GM19043 (cell line): ENCODE data around the gene ACTL6B.
A peak's percentile ranks its signal among the peaks of the same experiment; 100 is the strongest.
"Not testable (repeated sequence)": the region's sequence is repeated elsewhere in the genome, so short reads cannot be mapped to it uniquely, and the experiment has no call there.

ENCODE experiments used
- ATAC-seq: cut with Tn5 transposase; IDR thresholded peaks from one replicate; pipeline ENCODE4 v1.9.1; 2021; ENCODE audit warnings: low read depth; ENCODE audit not compliant: unreplicated experiment

ACTL6B gene

GRCh38 chr7:100673302-100673941 is 17.2 kb upstream of the ACTL6B start, which contains the start of gene GNB2:
TSS of gene GNB2 (plus strand) at chr7:100673740. CDS start at chr7:100676266, 2,526 bp downstream.
- ATAC-seq = peak; percentile 59

GRCh38 chr7:100671353-100672327 is 15.4 kb upstream of the ACTL6B start:
- no peak for ATAC-seq

- no peak for ATAC-seq
Observed at GRCh38 chr7:100670074-100670473, 13.8 kb upstream of the ACTL6B start.

GRCh38 chr7:100669106-100669505 is 12.9 kb upstream of the ACTL6B start:
- not testable (repeated sequence) for ATAC-seq

- no peak for ATAC-seq
Observed at GRCh38 chr7:100668069-100668449, 11.8 kb upstream of the ACTL6B start.

GRCh38 chr7:100667331-100668068 is 11.3 kb upstream of the ACTL6B start:
- ATAC-seq = no peak

GRCh38 chr7:100665168-100665726 is 9.0 kb upstream of the ACTL6B start:
- ATAC-seq = no peak

- ATAC-seq = not testable (repeated sequence)
Observed at GRCh38 chr7:100662194-100662776, 6.0 kb upstream of the ACTL6B start.

- no peak for ATAC-seq
Observed at GRCh38 chr7:100654908-100655831, 1.1 kb downstream of the ACTL6B start.

GRCh38 chr7:100649826-100650565 is 6.3 kb downstream of the ACTL6B start:
- ATAC-seq = no peak

- no peak for ATAC-seq
Observed at GRCh38 chr7:100642534-100642907, 13.7 kb downstream of the ACTL6B start.

GRCh38 chr7:100641860-100642533 is 14.3 kb downstream of the ACTL6B start:
- no peak for ATAC-seq

GRCh38 chr7:100641463-100641859 is 14.8 kb downstream of the ACTL6B start, which contains the start of gene TFR2:
TSS of gene TFR2 (minus strand) at chr7:100641552. CDS start at chr7:100641509, 43 bp downstream.
- ATAC-seq = no peak

- no peak for ATAC-seq
Observed at GRCh38 chr7:100640517-100641440, 15.5 kb downstream of the ACTL6B start.

- no peak for ATAC-seq
Observed at GRCh38 chr7:100639995-100640516, 16.2 kb downstream of the ACTL6B start.

GRCh38 chr7:100632951-100633717 is 23.1 kb downstream of the ACTL6B start:
- ATAC-seq = no peak
